Lower leg skin (tissue), 3 donors: ENCODE results near the gene NABP2.

ENCODE experiments used
- CTCF ChIP-seq, 3 donors: fragments of 450-650 bp; IDR thresholded peaks; one replicate each; pipeline ENCODE4 v1.5.1; 2016; ENCODE audit warnings: antibody characterized with exemption in 3 of 3, mild to moderate bottlenecking in 3 of 3, moderate library complexity in 2 of 3
- POLR2A ChIP-seq, 2 donors: fragments of 450-650 bp; IDR thresholded peaks; one replicate each; pipeline ENCODE4 v1.6.1; 2016 to 2017; ENCODE audit warnings: antibody characterized with exemption in 2 of 2, mild to moderate bottlenecking in 1 of 2, moderate library complexity in 1 of 2

DNA sequence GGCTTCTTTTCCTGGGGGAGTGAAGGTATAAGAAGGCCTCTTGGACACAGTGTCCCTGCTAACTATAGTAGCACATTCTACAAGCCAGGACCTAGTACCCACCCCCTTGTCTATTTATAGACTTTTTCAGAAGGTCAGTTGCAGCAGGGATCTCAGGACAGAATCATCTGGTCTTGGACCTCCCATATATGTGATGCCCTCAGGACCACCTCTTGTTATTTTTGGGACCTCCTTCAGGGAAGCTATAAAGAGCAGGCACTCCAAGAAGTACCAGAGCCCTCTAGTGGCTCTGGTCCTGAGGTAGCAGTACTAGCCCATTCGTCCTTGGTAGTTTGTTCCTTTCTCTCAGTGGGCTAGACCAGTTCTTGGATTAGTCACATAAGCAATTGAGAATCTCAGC is 46.9 kb downstream of the NABP2 start:
- TF ChIP-seq CTCF (IDR thresholded peaks at IDR 0.05) (no peak), POLR2A (IDR thresholded peaks at IDR 0.05) (no peak)
